Activated T-cell treated with anti-CD3 and anti-CD28 coated beads, Interleukin-2, amount 50 U/mL, for 24 hours (primary cell): Measurements from ENCODE around the gene THOC6.
"Not testable (repeated sequence)": the region's sequence is repeated elsewhere in the genome, so short reads cannot be mapped to it uniquely, and the experiment has no call there.

Experiments used
- DNase-seq: peaks from one replicate; pipeline ENCODE4 v3.0.0-alpha.2; 2020
- H3K27ac Mint-ChIP-seq: 2 replicates; pipeline ENCODE4 v1.8.0; 2020; ENCODE audit warnings: mild to moderate bottlenecking, mixed read lengths
- H3K27me3 Mint-ChIP-seq: 2 replicates; pipeline ENCODE4 v1.8.0; 2020; ENCODE audit warnings: mixed read lengths
- H3K36me3 Mint-ChIP-seq: 2 replicates; pipeline ENCODE4 v1.8.0; 2020; ENCODE audit warnings: low read depth, mixed read lengths
- H3K4me1 Mint-ChIP-seq: 2 replicates; pipeline ENCODE4 v1.8.0; 2020; ENCODE audit warnings: low read depth, mixed read lengths
- H3K4me3 Mint-ChIP-seq: 2 replicates; pipeline ENCODE4 v1.8.0; 2020; ENCODE audit warnings: mild to moderate bottlenecking, moderate library complexity, mixed read lengths
- H3K9me3 Mint-ChIP-seq: 2 replicates; pipeline ENCODE4 v1.8.0; 2020; ENCODE audit warnings: mixed read lengths

The THOC6 gene

GRCh38 chr16:3070608-3071111, 46.8 kb downstream of the THOC6 start:
- Mint-ChIP-seq H3K36me3 (peaks cover 52% of the 10 kb centered on the region), H3K4me1 (peaks cover 74% of the 10 kb centered on the region), H3K4me3 (peak overlapping the region; percentile 50), H3K9me3 (no peaks in the 10 kb centered on the region), H3K27ac (peak overlapping the region; percentile 87), H3K27me3 (no peaks in the 10 kb centered on the region)
- peak; percentile 58 for DNase-seq

DNA sequence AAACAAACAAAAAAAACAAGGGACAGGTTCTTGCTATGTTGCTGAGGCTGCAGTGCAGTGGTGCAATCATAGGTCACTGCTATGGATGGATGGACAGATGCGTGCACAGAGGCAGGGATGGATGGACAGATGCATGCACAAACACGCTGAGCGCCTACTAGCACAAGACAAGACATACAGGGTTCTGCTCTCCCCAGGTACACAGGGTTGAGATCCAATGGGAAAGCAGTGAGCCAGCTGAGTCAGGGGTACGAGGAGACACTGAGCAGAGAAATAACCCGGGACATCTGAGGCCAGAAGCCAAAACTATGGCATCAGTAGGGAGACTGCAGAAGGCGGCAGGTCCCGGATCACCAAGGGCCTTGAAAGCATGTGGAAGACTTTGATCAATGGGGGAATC, 47.8 kb downstream of the THOC6 start:
- Mint-ChIP-seq H3K27ac (peak overlapping the region; percentile 76), H3K9me3 (no peaks in the 10 kb centered on the region), H3K36me3 (peaks cover 44% of the 10 kb centered on the region), H3K27me3 (no peaks in the 10 kb centered on the region), H3K4me1 (peaks cover 83% of the 10 kb centered on the region), H3K4me3 (no peak overlapping the region)
- DNase-seq = peak; percentile 47

- Mint-ChIP-seq H3K4me1 (peaks cover 88% of the 10 kb centered on the region), H3K36me3 (peaks cover 46% of the 10 kb centered on the region), H3K27ac (peak overlapping the region; percentile 76)
- peak; percentile 61 for DNase-seq
- H3K9me3 Mint-ChIP-seq, H3K27me3 Mint-ChIP-seq, H3K4me3 Mint-ChIP-seq: not testable (repeated sequence)
Measured at GRCh38 chr16:3072148-3072547, 48.3 kb downstream of the THOC6 start.

DNA sequence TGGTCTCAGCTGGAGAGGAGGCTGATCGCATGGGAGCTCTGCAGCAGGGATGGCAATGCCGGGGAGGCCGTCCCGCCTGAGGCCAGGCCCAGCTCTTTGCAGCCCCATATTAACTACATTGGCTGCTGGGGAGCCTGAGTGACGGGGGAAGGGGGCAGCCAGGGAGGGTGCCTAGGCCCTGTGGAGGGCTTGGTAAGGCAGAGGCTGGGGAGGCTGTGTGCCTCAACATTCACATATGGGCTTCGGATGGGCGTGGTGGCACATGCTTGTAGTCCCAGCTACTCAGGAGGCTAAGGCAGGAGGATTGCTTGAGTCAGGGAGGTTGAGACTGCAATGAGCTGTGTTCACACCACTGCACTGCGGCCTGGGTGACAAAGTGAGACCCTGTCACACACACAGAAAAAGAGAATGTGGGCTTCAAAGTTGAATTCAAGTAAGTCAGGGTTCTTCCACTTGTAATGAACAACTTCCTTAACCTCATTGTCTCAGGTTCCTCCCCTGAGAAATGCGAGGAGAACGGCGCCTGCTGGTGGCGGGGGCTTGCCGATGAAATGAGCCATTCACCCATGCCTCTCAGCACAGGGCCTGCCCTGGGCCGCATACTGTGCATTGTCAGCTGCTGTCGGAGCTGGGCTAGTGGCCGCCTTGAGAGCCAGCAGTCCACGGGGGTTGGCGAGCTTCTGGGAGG, 48.9 kb downstream of the THOC6 start:
- not testable (repeated sequence) for H3K4me3 Mint-ChIP-seq, H3K9me3 Mint-ChIP-seq, H3K27me3 Mint-ChIP-seq
- peaks cover 46% of the 10 kb centered on the region for H3K36me3 Mint-ChIP-seq
- H3K4me1 Mint-ChIP-seq = peaks cover 88% of the 10 kb centered on the region
- peak; percentile 56 for DNase-seq
- peak overlapping the region; percentile 97 for H3K27ac Mint-ChIP-seq

- H3K27ac Mint-ChIP-seq = peak overlapping the region; percentile 97
- H3K36me3 Mint-ChIP-seq = peaks cover 44% of the 10 kb centered on the region
- no peak overlapping the region for H3K4me3 Mint-ChIP-seq
- no peaks in the 10 kb centered on the region for H3K27me3 Mint-ChIP-seq
- peaks cover 88% of the 10 kb centered on the region for H3K4me1 Mint-ChIP-seq
- H3K9me3 Mint-ChIP-seq = peaks cover 3% of the 10 kb centered on the region
- DNase-seq = no peak
Measured at GRCh38 chr16:3073448-3073847, 49.6 kb downstream of the THOC6 start.

GRCh38 chr16:3074860-3075522, 51.2 kb downstream of the THOC6 start:
- H3K4me3 Mint-ChIP-seq = peak overlapping the region; percentile 75
- peak overlapping the region; percentile 97 for H3K27ac Mint-ChIP-seq
- H3K4me1 Mint-ChIP-seq = peaks cover 86% of the 10 kb centered on the region
- no peaks in the 10 kb centered on the region for H3K27me3 Mint-ChIP-seq
- peaks cover 10% of the 10 kb centered on the region for H3K9me3 Mint-ChIP-seq
- peak; percentile 80 for DNase-seq
- peaks cover 40% of the 10 kb centered on the region for H3K36me3 Mint-ChIP-seq

DNA sequence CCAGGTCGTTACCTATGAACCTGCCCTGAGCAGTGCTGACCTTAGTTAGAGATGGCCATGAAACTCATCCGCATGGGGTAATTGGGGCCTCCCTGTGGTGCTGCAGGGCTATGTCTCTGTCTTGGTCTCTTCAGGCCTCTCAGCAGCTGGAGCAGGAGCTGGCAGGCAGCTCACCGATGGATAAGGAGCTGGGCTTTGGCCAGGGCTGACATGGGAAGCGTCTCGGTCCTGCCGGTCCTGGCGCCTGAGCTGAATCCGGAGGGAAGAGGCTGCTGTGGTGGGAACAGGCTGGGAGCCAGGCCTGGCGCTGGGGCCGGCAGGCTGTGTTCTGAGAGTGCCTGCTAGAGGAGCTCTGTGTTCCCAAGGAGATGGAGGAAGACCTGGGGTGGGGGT, 51.7 kb downstream of the THOC6 start:
- Mint-ChIP-seq H3K27ac (peak overlapping the region; percentile 97), H3K4me3 (peak overlapping the region; percentile 75), H3K36me3 (peaks cover 37% of the 10 kb centered on the region), H3K4me1 (peaks cover 83% of the 10 kb centered on the region), H3K27me3 (no peaks in the 10 kb centered on the region), H3K9me3 (peaks cover 11% of the 10 kb centered on the region)
- DNase-seq = peak; percentile 62

GRCh38 chr16:3075946-3076345, 52.1 kb downstream of the THOC6 start:
- not testable (repeated sequence) for DNase-seq, H3K27me3 Mint-ChIP-seq
- peaks cover 40% of the 10 kb centered on the region for H3K36me3 Mint-ChIP-seq
- H3K4me1 Mint-ChIP-seq = peaks cover 82% of the 10 kb centered on the region
- peak overlapping the region; percentile 97 for H3K27ac Mint-ChIP-seq
- peak overlapping the region; percentile 75 for H3K4me3 Mint-ChIP-seq
- peaks cover 14% of the 10 kb centered on the region for H3K9me3 Mint-ChIP-seq

DNA sequence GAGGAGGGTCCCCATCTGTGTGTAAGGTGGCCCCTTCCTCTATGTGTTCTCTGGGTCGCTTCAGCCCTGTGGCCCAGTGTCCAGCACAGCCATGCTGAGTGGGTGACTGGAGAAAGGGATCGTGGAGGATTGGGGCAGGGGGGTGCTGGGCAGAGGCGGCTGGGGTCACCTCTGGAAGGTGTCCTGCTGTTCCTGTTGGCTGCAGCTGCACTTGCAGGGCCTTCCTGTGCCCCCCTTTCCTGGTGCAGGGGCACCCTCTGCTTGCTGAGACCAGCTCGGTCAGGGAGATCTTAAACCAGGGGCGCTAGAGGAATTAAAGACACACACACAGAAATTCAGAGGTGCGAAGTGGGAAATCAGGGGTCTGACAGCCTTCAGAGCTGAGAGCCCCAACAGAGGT, 52.7 kb downstream of the THOC6 start:
- Mint-ChIP-seq H3K4me3 (peak overlapping the region; percentile 75), H3K27me3 (no peaks in the 10 kb centered on the region), H3K36me3 (peaks cover 43% of the 10 kb centered on the region), H3K9me3 (peaks cover 17% of the 10 kb centered on the region), H3K27ac (peak overlapping the region; percentile 97), H3K4me1 (peaks cover 81% of the 10 kb centered on the region)
- DNase-seq = no peak
